Activated CD8-positive, alpha-beta T cell treated with anti-CD3 and anti-CD28 coated beads, Interleukin-2, amount 10 ng/mL, durations not matched to agents 7 days and 5 days (primary cell): ENCODE measurements around the gene ATMIN. TPM values are rescaled to one million over a fixed set of nuclear protein-coding genes. Genes with fewer than 3 reads are reported as not detected.

ENCODE experiments used
- ATAC-seq: fragments of 150-1000 bp; cut with Tn5 transposase; one replicate; pipeline ENCODE4 v1.10.0; 2021; ENCODE audit warnings: moderate library complexity
- CTCF ChIA-PET: fragments of 350-600 bp; sonication (Branson Sonifier 250); formaldehyde crosslinking; loops from one replicate; lab custom pipeline; 2021; ENCODE audit warnings: antibody characterized with exemption; lab: Charles Lee
- POLR2A ChIA-PET: fragments of 350-600 bp; sonication (Branson Sonifier 250); formaldehyde crosslinking; loops from one replicate; lab custom pipeline; 2021; ENCODE audit warnings: antibody characterized with exemption; lab: Charles Lee
- DNase-seq: peaks from one replicate; pipeline ENCODE4 v3.0.0-alpha.2; 2020
- H3K27ac Mint-ChIP-seq: one replicate; pipeline ENCODE4 v1.8.0; 2021; ENCODE audit warnings: mild to moderate bottlenecking, mixed read lengths
- H3K27me3 Mint-ChIP-seq: one replicate; pipeline ENCODE4 v1.8.0; 2021; ENCODE audit warnings: low read depth, mixed read lengths
- H3K36me3 Mint-ChIP-seq: one replicate; pipeline ENCODE4 v1.8.0; 2021; ENCODE audit warnings: low read depth, mixed read lengths
- H3K4me1 Mint-ChIP-seq: one replicate; pipeline ENCODE4 v1.8.0; 2021; ENCODE audit warnings: low read depth, mixed read lengths
- H3K4me3 Mint-ChIP-seq: one replicate; pipeline ENCODE4 v1.8.0; 2021; ENCODE audit warnings: mild to moderate bottlenecking, mixed read lengths
- H3K9me3 Mint-ChIP-seq: one replicate; pipeline ENCODE4 v1.8.0; 2022; ENCODE audit warnings: mixed read lengths; ENCODE audit not compliant: insufficient read depth
- total RNA-seq, 2 experiments: library from RNA; stranded (reverse); gene quantifications; one replicate each; pipeline ENCODE4 v1.2.3, GENCODE V29; 2021

ATMIN gene, protein sequence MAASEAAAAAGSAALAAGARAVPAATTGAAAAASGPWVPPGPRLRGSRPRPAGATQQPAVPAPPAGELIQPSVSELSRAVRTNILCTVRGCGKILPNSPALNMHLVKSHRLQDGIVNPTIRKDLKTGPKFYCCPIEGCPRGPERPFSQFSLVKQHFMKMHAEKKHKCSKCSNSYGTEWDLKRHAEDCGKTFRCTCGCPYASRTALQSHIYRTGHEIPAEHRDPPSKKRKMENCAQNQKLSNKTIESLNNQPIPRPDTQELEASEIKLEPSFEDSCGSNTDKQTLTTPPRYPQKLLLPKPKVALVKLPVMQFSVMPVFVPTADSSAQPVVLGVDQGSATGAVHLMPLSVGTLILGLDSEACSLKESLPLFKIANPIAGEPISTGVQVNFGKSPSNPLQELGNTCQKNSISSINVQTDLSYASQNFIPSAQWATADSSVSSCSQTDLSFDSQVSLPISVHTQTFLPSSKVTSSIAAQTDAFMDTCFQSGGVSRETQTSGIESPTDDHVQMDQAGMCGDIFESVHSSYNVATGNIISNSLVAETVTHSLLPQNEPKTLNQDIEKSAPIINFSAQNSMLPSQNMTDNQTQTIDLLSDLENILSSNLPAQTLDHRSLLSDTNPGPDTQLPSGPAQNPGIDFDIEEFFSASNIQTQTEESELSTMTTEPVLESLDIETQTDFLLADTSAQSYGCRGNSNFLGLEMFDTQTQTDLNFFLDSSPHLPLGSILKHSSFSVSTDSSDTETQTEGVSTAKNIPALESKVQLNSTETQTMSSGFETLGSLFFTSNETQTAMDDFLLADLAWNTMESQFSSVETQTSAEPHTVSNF
- total RNA-seq, result 10 to 100 TPM; 23.3 to 27.0 TPM

DNA sequence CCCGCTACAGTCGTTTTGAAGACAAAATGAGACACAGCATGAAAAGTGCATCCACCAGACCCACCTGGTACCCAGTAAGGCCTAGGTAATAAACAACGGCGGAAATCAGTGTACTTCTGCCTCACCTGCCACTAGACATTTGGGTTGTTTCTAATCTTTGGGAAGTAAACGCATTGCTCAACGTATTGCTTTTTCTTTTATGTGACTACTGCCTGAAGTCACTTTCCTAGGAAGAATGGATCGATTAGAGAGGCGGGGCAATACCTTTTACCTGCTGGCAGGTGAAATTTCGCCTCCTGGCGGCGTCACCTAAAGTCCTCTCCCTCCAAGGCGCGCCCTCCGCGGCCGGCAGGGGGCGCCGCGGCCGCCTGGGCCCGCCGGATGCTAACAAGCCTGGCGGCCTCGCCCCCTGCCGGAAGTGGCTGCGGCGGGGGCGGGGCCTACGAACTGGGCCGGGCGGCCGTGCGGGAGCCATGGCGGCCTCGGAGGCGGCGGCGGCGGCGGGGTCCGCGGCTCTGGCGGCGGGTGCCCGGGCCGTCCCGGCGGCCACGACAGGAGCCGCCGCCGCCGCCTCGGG lies at the start of gene ATMIN:
Gene ATMIN, plus strand, starts transcription at position 445 of the 577 bp plus-strand sequence. Its CDS starts 29 bp downstream, at position 474.
- ChIA-PET POLR2A (interaction anchor here (0.6 to 3.0 kb wide), 7 partner anchors 20 to 55 kb away, joined by 3 to 29 read pairs (median 3); partner anchors contain the start of genes C16orf46, CENPN and CMC2), CTCF (interaction anchor here (0.6 to 4.6 kb wide), 43 partner anchors 9 to 706 kb away, joined by 3 to 107 read pairs (median 4); partner anchors contain the start of genes C16orf46, CENPN, CMC2 and GAN)
- ATAC-seq (peak; percentile 94), DNase-seq (peak; percentile 88)
- Mint-ChIP-seq H3K9me3 (no peaks in the 10 kb centered on the region), H3K4me1 (peaks cover 26% of the 10 kb centered on the region), H3K4me3 (peak within 1 kb of the TSS; percentile 80), H3K27ac (peak within 1 kb of the TSS; percentile 76), H3K36me3 (peaks cover 34% of the 10 kb centered on the region), H3K27me3 (no peaks in the 10 kb centered on the region)

DNA sequence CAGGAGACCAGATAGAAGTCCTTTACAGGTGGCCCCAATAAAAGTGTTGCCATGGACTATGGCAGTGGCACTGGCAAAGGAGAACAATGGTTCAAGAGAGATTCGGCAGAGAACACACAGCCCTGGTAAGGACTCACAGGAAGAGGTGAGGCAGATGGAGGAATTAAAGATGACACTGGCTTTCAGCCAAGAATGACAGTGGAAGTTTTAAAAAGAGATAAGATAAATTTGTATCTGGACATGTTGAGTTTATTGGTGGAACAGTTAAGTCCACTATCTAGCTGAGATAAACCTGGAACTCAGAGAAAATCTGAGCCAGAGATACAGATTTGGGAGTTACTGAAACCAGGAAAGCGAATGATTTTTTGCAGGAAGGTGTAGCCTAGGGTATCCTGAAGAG lies 49.1 kb upstream of the ATMIN start:
- POLR2A ChIA-PET, result no interaction called here
- ATAC-seq (no peak), DNase-seq (no peak)
- no peak overlapping the region for H3K4me3 Mint-ChIP-seq
- CTCF ChIA-PET, result interaction anchor here (1.0 kb wide), 1 partner anchor 48 kb away, joined by 3 read pairs; no protein-coding TSS in a partner anchor
- H3K27me3 Mint-ChIP-seq, result no peaks in the 10 kb centered on the region
- H3K9me3 Mint-ChIP-seq, result no peaks in the 10 kb centered on the region
- H3K4me1 Mint-ChIP-seq, result peaks cover 10% of the 10 kb centered on the region
- peaks cover 41% of the 10 kb centered on the region for H3K36me3 Mint-ChIP-seq
- no peak overlapping the region for H3K27ac Mint-ChIP-seq

DNA sequence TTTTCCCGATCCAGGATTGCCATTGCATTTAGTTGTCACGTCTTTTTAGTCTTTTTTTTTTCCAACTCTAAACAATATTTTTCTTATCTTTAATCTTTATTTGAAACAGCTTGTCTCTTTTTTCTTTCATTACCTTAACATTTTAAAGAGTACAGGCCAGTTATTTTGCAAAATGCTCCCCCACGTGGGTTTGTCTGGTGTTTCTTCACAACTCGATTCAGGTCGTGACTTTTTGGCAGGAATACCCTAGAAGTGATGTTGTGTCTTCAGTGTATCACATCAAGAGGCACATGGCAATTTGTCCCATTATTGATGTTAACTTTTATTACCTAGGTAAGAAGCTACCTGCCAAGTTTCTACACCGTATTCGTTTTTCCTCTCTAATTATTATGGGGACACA lies 46.9 kb upstream of the ATMIN start:
- POLR2A ChIA-PET, result no interaction called here
- Mint-ChIP-seq H3K27ac (no peak overlapping the region), H3K36me3 (peaks cover 43% of the 10 kb centered on the region), H3K27me3 (no peaks in the 10 kb centered on the region), H3K4me1 (peaks cover 15% of the 10 kb centered on the region), H3K9me3 (no peaks in the 10 kb centered on the region), H3K4me3 (no peak overlapping the region)
- no peak for ATAC-seq
- CTCF ChIA-PET, result interaction anchor here (0.5 to 1.2 kb wide), 3 partner anchors 9 to 47 kb away, joined by 3 to 5 read pairs (median 4); partner anchors contain the start of gene ATMIN
- no peak for DNase-seq

DNA sequence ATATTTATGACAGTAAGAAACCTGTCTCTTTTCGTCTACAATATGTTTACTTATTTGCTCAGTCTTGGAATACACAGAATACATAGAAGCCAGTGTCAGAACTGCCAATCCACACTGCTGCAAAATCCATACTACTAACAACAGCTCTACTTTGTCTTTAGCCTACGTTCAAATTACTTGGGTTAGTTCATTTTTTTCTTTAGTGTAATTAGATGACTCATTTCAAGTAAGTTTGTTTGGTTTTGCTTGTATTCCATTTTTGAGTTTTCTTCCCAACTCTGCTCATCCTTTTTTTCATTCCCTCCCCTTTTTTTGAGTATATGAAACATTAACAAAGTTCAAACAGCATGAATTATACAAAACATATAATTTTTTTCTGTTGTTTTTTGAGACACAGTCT lies 45.8 kb upstream of the ATMIN start:
- Mint-ChIP-seq H3K4me3 (no peak overlapping the region), H3K27me3 (no peaks in the 10 kb centered on the region), H3K4me1 (peaks cover 21% of the 10 kb centered on the region), H3K27ac (no peak overlapping the region), H3K36me3 (peaks cover 49% of the 10 kb centered on the region), H3K9me3 (no peaks in the 10 kb centered on the region)
- ChIA-PET POLR2A (no interaction called here), CTCF (interaction anchor here (1.0 kb wide), 1 partner anchor 15 kb away, joined by 5 read pairs; no protein-coding TSS in a partner anchor)
- DNase-seq, result no peak
- ATAC-seq, result no peak

DNA sequence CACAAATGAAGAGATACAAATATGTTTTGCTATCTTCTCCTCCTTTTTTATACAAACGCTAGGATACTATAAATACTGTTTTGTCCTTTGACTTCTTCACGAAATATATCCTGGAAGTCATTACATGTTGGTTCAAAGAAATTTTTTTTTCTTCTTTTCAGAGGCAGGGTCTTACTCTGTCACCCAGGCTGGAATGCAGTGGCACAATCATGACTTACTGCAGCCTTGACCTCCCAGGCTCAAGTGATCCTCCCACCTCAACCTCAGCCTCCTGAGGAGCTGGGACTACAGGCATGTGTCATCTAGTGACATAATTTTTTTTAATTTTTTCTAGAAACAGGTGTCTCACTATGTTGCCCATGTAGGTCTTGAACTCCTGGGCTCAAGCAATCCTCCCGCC lies 45.1 kb upstream of the ATMIN start:
- H3K4me1 Mint-ChIP-seq, result peaks cover 19% of the 10 kb centered on the region
- POLR2A ChIA-PET, result interaction anchor here (0.8 kb wide), 1 partner anchor 11 kb away, joined by 3 read pairs; no protein-coding TSS in a partner anchor
- H3K4me3 Mint-ChIP-seq, result no peak overlapping the region

DNA sequence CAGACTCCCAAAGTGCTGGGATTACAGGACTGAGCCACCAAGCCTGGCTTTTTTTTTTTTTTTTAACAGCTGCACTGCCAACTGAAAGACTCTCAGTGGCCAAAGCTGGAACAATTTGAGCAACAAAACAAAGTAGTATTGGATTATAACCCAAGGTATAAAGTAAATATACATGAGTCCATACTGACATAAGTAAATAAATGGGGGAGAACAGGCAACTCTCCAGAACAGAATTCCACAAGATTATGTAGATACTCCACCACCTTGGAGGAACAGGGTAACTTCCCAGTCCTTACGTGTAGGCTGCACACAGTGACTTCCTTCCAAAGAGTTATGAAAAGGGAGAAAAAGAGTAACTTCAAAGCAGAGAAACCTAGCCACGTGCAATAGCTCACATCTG lies 44.7 kb upstream of the ATMIN start:
- H3K4me3 Mint-ChIP-seq, result no peak overlapping the region
- ATAC-seq, result no peak
- no peaks in the 10 kb centered on the region for H3K27me3 Mint-ChIP-seq
- peaks cover 17% of the 10 kb centered on the region for H3K4me1 Mint-ChIP-seq
- DNase-seq, result no peak
- H3K27ac Mint-ChIP-seq, result no peak overlapping the region
- ChIA-PET CTCF (interaction anchor here (1.3 kb wide), 1 partner anchor 12 kb away, joined by 8 read pairs; no protein-coding TSS in a partner anchor), POLR2A (interaction anchor here (0.8 kb wide), 1 partner anchor 12 kb away, joined by 3 read pairs; no protein-coding TSS in a partner anchor)
- peaks cover 55% of the 10 kb centered on the region for H3K36me3 Mint-ChIP-seq
- no peaks in the 10 kb centered on the region for H3K9me3 Mint-ChIP-seq

More for the DNA sequence above, 45.1 kb upstream of the ATMIN start:
- H3K36me3 Mint-ChIP-seq, result peaks cover 55% of the 10 kb centered on the region
- H3K9me3 Mint-ChIP-seq, result no peaks in the 10 kb centered on the region
- CTCF ChIA-PET, result interaction anchor here (1.3 kb wide), 1 partner anchor 13 kb away, joined by 8 read pairs; no protein-coding TSS in a partner anchor
- no peak for DNase-seq
- H3K27ac Mint-ChIP-seq, result no peak overlapping the region
- ATAC-seq, result no peak
- H3K27me3 Mint-ChIP-seq, result no peaks in the 10 kb centered on the region

DNA sequence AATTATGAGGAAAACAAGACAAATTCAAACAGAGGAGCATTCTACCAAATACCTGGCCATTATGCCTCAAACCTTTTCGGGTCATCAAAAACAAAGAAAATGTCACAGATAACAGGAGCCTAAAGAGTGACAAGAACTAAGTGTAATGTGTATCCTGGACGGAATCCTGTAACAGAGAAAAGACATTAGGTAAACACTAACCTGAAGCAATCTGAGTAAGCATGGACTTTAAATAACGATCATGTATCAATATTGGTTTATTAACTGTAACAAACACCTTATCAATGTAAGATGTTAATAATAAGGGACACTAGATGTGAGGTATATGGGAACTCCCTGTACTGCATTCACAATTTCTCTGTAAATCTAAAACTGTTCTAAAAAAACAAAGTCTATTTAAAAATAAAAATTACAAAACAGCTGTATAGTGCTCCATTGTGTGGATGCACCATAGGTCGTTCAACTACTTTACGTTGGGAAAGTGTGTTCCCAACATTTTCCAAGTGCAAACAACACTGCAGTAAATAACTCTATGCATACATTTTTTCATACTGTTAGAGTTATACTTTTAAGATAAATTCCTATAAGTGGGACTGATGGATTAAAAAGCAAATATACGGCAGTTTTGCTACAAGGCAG lies 43.7 kb upstream of the ATMIN start:
- Mint-ChIP-seq H3K27ac (no peak overlapping the region), H3K9me3 (no peaks in the 10 kb centered on the region), H3K36me3 (peaks cover 49% of the 10 kb centered on the region), H3K27me3 (no peaks in the 10 kb centered on the region), H3K4me3 (no peak overlapping the region), H3K4me1 (peaks cover 16% of the 10 kb centered on the region)
- DNase-seq (no peak), ATAC-seq (no peak)
- ChIA-PET POLR2A (no interaction called here), CTCF (interaction anchor here (1.3 to 3.2 kb wide), 3 partner anchors 12 to 17 kb away, joined by 5 to 25 read pairs (median 8); no protein-coding TSS in a partner anchor)

DNA sequence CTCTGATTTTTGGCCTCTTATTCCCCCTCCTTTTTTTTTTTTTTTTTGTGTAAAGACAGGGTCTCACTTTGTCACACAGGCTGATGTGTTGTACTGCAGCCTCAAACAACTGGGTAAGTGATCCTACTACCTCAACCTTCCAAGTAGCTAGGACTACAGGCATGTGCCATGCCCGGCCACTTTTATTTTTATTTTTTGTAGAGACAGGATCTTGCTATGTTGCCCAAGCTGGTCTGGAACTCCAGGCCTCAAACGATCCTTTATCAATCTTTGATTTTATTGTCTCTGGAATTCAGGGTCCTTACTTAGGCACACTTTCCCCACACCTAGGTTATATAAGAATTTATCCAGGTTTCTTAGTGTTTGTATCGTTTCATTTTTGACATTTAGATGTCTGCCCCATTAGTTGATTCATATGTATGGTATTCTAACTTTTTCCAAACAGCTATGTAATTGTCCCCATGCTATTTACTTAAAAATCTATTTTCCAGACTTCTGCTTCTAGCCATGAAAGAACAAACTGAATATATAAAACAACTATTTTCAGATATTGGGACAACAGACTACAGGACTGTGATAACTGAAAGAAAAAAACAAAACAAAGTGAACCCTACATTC lies 42.9 kb upstream of the ATMIN start:
- ChIA-PET POLR2A (no interaction called here), CTCF (interaction anchor here (1.6 to 3.2 kb wide), 2 partner anchors 11 to 18 kb away, joined by 5 to 25 read pairs; no protein-coding TSS in a partner anchor)
- DNase-seq (no peak), ATAC-seq (no peak)
- Mint-ChIP-seq H3K27ac (no peak overlapping the region), H3K27me3 (no peaks in the 10 kb centered on the region), H3K4me3 (no peak overlapping the region), H3K36me3 (peaks cover 45% of the 10 kb centered on the region), H3K4me1 (peaks cover 23% of the 10 kb centered on the region), H3K9me3 (no peaks in the 10 kb centered on the region)

DNA sequence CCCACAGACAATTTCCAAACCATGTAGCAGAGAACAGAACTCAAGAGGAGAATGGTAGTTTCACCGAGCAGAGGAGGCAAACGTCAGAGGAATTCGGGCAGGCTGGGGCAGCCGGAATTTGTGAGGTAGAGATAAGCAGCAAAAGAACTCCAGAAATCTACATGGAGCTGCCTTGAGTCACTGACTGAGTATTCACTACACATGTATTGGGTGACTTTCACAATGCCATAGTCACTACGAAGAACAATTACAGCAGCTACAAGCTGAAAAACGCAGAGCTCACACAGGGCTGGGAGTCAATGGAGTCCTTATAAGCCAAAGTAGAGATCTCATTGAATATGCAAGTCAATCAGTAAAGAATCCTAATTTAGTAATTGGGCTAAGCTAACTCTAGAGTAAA lies 42.3 kb upstream of the ATMIN start:
- H3K9me3 Mint-ChIP-seq, result no peaks in the 10 kb centered on the region
- peaks cover 28% of the 10 kb centered on the region for H3K4me1 Mint-ChIP-seq
- peaks cover 45% of the 10 kb centered on the region for H3K36me3 Mint-ChIP-seq
- H3K4me3 Mint-ChIP-seq, result no peak overlapping the region
- H3K27me3 Mint-ChIP-seq, result no peaks in the 10 kb centered on the region
- ATAC-seq (no peak), DNase-seq (no peak)
- no peak overlapping the region for H3K27ac Mint-ChIP-seq
- POLR2A ChIA-PET, result no interaction called here
- CTCF ChIA-PET, result interaction anchor here (1.4 to 3.2 kb wide), 3 partner anchors 11 to 42 kb away, joined by 5 to 25 read pairs (median 6); partner anchors contain the start of gene ATMIN

DNA sequence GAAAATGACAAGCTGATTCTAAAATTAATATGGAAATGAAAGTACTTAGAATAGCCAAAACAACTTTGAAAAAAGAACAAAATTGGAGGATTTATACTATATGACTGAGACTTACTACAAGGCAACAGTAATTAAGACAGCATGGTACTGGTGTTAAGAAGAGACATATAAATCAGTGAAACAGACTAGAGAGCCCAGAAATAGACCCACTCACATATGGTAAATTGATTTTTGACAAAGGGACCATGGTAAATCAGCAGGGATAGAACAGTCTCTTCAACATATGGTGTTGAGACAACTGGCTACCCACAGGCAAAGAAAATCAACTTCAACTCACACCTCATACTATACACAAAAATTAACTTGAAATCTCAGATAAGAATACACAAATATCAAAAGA lies 41.8 kb upstream of the ATMIN start:
- Mint-ChIP-seq H3K9me3 (no peaks in the 10 kb centered on the region), H3K27me3 (no peaks in the 10 kb centered on the region), H3K4me1 (peaks cover 33% of the 10 kb centered on the region), H3K36me3 (peaks cover 50% of the 10 kb centered on the region), H3K4me3 (no peak overlapping the region), H3K27ac (no peak overlapping the region)
- CTCF ChIA-PET, result interaction anchor here (1.4 to 3.2 kb wide), 3 partner anchors 10 to 42 kb away, joined by 5 to 25 read pairs (median 6); partner anchors contain the start of gene ATMIN
- no peak for ATAC-seq
- POLR2A ChIA-PET, result no interaction called here
- no peak for DNase-seq
